Measurements from ENCODE around the gene PKDCC.

Gene PKDCC

DNA sequence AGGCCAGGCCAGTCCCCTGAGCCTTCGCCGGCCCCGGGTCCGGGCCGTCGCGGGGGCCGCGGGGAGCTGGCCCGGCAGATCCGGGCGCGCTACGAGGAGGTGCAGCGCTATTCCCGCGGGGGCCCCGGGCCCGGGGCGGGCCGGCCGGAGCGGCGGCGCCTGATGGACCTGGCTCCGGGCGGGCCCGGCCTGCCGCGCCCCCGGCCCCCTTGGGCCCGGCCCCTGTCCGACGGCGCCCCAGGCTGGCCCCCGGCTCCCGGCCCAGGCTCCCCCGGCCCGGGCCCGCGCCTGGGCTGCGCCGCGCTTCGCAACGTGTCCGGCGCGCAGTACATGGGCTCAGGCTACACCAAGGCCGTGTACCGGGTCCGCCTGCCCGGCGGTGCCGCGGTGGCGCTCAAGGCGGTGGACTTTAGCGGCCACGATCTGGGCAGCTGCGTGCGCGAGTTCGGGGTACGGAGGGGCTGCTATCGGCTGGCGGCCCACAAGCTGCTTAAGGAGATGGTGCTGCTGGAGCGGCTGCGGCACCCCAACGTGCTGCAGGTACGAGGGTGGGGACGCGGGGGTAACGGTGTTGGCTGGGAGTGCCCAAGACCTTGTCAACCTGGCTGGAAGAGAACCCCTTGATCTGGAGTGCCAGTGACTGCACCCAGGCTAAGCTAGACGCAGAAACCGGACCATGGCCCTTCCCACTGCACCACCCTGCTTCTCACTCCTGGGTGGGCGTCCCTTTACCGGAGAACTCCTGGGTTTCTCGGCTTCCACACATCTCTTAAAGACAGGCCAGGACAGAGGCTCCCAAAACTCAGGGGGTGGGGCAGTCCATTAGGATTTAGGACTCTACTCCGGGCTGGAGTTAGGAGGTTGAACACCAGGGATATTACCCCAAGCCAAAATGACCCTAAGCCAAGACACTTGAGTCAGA, 739 bp downstream of the PKDCC start:
- no peak overlapping the region for H3K27ac ChIP-seq
- no peak for DNase-seq (ENCODE audit: low read depth, low spot score)

DNA sequence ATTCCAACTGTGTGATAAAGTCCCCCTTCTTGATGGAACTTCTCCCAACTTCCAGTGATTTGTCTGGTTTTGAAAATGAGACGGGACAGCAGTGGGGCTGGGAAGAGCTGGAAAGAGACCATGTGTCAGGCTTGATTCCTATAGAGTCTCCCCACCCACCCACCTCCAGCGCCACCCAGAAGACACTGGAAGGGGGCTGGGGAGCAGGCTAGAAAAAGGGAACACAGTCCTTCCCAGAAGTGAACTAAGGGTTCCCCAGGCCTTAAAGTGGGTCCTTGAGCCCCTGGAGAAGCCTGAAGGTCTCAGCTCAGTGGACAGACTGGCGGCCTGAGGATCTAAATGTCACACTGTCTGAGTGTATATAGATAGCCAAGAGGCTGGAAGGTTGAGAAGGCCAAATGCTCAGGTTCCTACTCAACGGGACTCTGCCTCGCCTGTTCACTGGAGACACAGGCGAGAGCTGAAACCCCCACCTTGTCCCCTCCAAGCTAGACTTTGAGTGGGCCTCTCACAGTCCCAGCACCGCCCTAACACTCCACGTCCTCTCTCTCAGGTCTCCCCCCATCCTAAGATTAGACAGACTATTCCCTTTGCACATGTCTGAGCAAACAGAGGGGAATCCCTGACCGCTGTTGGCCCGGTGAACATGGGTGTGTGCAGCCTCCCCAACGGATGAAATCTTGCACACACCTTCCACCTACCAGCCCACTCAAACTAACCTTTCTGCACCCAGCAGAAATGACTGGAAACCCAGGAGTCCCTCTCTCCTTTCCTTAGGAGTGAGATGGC, 1.6 kb downstream of the PKDCC start:
- no peak for DNase-seq (ENCODE audit: low read depth, low spot score)
- H3K27ac ChIP-seq, result no peak overlapping the region

- H3K27ac ChIP-seq, result no peak overlapping the region
Measured at GRCh38 chr2:42050010-42050702, 2.3 kb downstream of the PKDCC start.

DNA sequence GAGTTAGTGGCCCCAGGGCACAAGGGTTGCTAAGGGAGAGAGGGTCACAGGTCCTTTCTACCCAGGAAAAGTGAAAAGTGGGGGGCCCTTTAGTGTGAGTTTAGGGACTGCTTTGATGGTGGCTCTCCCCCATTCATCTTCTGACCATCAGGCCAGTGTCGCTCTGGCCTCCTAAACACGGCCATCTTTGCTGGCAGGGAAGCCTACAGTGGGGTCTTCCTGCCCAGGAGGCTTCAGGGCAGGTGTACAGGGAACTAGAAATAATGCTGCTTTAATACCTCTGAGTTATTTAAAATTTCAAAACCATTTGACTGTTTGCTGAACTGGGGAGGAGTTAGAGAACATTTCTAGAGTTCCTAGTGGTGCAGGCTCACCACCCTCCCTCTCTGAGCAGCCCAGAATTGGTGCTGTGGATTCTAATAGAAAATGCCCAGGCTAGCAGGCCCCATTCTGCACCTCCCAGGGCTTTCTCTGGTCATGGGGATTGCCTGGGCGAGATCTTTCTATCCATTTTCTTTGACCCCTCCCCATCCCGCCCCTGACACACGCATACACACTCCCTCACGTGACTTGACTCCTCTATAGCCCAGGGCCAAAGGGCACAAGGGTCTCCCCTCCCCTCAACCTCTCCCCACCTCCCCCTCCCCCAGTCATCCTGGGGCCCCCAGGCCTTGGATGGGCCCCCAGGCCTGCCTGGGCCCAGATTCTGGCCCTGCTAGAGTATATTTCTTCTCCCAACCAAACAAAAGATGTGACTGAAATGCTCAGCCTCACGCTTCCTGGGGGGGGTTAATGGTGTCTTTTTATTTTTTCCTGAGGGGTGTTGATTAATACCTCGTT, 3.1 kb downstream of the PKDCC start:
- H3K27ac ChIP-seq, result no peak overlapping the region
- DNase-seq (ENCODE audit: low read depth, low spot score), result no peak

More at GRCh38 chr2:42050010-42050702, 2.3 kb downstream of the PKDCC start:
- DNase-seq (ENCODE audit: low read depth, low spot score), result no peak

- no peak overlapping the region for H3K27ac ChIP-seq
- DNase-seq (ENCODE audit: low read depth, low spot score), result no peak
Measured at GRCh38 chr2:42051543-42052235, 3.9 kb downstream of the PKDCC start.

- H3K27ac ChIP-seq, result no peak overlapping the region
- no peak for DNase-seq (ENCODE audit: low read depth, low spot score)
Measured at GRCh38 chr2:42052702-42053481, 5.1 kb downstream of the PKDCC start.

- no peak for DNase-seq (ENCODE audit: low read depth, low spot score)
- no peak overlapping the region for H3K27ac ChIP-seq
Measured at GRCh38 chr2:42053482-42053790, 5.6 kb downstream of the PKDCC start.

GRCh38 chr2:42053791-42054701, 6.2 kb downstream of the PKDCC start:
- no peak for DNase-seq (ENCODE audit: low read depth, low spot score)
- no peak overlapping the region for H3K27ac ChIP-seq

- DNase-seq (ENCODE audit: low read depth, low spot score), result no peak
- no peak overlapping the region for H3K27ac ChIP-seq
Measured at GRCh38 chr2:42054714-42055430, 7.1 kb downstream of the PKDCC start.

DNA sequence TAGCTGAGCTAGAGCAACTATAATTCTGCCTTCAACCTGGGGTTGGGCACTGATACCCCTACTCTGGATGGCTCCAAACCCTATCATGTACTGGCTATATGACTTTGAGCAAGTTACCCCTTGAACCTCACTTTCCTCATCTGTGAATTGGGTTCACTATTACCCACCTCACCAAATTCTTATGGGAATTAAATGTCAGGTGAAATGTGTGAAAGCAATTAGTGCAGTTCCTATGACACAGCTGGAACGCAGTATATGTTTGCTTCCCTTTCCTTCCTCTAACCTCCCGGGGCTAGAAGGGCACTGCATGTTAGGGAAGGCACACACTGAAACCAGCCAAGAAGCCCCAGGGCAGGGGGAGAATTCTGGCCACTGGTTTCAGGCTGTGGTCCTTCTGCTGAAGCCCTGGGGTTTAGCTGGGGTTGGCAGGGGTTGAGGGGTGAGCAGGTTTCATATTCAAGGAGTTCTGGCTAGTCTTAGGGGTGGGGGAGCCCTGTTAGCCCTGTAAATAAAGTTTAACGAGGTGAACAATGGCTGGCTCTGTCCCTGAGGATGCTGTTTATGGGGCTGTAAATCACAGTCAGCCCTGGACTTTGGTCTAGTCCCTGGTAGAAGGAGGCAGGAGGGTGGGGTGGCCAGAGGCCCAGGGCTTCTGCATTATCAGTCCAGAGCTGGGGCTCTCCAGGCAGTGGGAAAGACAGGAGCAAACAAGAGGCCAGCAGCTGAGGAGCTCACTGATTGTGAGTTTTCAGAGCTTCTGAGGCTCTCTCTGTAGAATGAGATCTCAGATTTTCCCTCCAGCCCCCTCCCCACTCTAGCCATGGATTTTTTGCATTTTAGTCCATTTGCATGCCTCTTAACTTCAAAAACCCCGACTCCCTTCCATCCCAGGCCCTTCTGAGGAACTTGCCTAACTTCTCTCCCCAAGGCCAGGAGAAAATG, 8.0 kb downstream of the PKDCC start:
- H3K27ac ChIP-seq, result no peak overlapping the region

DNA sequence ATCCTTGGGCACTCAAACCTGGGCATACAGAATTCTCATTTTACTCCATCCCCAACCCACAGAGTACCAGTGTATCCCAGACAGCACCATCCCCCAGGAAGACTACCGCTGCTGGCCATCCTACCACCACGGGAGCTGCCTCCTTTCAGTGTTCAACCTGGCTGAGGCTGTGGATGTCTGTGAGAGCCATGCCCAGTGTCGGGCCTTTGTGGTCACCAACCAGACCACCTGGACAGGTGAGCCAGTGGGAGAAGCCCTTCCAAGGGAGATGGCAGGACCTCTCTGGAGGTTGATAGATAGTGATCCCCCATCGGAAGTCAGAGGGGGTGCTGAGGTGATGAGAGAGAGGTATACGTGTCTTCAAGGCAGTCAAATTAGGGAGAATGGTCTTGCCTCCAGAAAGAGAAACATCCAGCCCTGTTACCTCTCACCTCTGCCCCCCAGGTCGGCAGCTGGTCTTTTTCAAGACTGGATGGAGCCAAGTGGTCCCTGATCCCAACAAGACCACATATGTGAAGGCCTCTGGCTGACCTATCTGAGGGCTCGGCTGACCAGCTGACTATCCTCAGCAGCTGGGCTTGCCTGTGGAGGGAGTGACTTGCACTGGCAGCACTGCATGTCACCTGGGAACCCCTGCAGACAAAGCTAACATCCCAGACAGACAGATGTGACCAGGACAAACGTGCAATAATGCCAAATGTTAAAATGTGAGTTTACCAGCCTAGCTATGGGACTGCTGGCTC, 9.5 kb downstream of the PKDCC start:
- no peak for DNase-seq (ENCODE audit: low read depth, low spot score)
- H3K27ac ChIP-seq, result no peak overlapping the region

More for the DNA sequence above, 8.0 kb downstream of the PKDCC start:
- no peak for DNase-seq (ENCODE audit: low read depth, low spot score)

DNA sequence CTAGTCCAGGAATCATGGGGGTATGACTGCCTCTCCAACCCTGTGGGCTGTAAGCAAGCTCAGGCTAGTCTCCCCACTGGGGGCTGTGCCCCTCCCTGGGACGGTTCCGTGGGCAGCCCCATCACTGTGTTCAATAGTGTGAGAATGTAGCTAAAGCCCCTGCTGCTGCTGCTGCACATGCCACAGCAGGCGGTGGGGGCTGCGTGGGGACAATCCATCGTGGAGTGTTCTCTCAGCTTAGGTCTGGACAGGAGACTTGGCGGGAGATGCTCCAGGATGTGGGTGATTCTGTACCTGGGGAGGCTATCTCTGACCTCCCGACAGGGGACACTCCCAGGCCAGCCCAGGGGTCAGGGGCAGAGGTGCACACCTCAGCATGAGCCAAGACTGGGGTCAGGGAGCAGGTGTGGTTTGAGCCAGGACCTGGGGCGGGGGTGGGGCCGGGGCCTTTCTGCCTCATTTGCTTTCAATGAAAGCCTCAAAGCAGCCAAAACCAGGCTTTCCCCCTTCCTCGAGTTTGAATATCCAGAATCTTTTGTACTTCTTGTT, 10.2 kb downstream of the PKDCC start:
- H3K27ac ChIP-seq, result no peak overlapping the region
- no peak for DNase-seq (ENCODE audit: low read depth, low spot score)

DNA sequence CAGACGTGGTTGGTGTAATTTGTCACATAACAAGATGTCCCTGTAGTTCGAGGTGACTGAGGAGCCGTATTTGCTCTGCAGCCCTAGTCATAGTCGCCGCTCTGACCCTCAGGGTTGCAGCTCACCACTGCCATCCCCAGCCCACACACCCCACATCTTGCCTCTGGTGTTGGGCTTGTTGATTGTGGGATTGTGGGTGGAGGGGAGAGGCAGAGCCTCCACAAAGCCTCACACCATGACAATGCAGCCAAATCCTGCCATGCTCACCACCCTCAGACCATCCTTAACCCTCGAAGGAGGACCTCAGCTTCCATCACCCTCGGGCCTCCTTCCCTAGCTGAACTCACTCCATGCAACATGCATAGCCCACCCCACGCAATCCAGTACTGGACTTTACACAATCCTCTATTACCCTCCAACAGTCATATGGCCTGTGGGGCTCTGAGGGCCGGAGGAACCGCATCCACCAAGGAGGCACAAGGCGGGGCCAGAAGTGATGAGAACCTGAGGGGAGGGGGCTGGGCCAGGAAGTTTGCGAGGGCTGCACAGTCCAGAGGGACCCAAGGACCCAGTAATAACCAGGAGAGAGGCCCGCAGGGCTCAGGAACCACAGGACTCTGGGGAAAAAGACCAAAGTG, 11.6 kb downstream of the PKDCC start:
- no peak overlapping the region for H3K27ac ChIP-seq
- no peak for DNase-seq (ENCODE audit: low read depth, low spot score)

DNA sequence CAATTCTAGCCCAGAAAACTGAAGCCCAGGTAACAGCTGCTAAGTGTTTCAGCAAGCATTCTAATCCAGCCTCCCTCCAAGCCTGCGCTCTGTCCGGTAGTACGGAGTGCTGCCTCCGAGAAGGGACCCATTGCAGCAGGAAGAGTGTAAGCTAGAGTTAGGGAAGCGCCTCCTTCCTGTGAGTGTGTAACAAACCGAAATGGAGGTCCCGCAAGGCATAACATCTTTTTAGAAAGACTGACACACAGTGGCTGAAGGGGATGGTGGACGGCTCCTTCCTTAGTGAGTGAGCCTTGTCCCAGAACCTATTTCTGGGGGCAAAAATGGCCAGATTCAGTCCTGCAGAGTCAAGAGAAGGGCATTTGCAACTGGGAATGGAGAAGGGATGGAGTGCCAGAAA, 12.2 kb downstream of the PKDCC start:
- no peak overlapping the region for H3K27ac ChIP-seq
- no peak for DNase-seq (ENCODE audit: low read depth, low spot score)
